SK-N-SH (cell line): Measurements from ENCODE around the gene RBM20. TPM values are rescaled to one million over a fixed set of nuclear protein-coding genes. Genes with fewer than 3 reads are reported as not detected.

Experiments used
- CTCF ChIA-PET: fragments of 300-600, 350-600 bp; formaldehyde crosslinking; extraction: SDS; loops from one replicate; lab custom pipeline; 2021; lab: Yijun Ruan, JAX
- POLR2A ChIA-PET: fragments of 350-600 bp; sonication (Branson Sonifier 250); formaldehyde crosslinking; extraction: SDS; loops from one replicate; lab custom pipeline; 2020; ENCODE audit warnings: antibody characterized with exemption, inconsistent platforms; lab: Yijun Ruan, JAX
- DNase-seq: peaks from one replicate; pipeline ENCODE4 v3.0.0; 2012
- H2AFZ ChIP-seq: fragments of 200-600 bp; sonication (generic); 2 replicates; pipeline ENCODE4 v1.8.1; 2016; ENCODE audit warnings: antibody characterized with exemption, mild to moderate bottlenecking, low read depth
- H3F3A ChIP-seq: fragments of 200-600 bp; sonication (generic); replicated peaks from 2 replicates; pipeline ENCODE3; 2016; ENCODE audit warnings: antibody characterized with exemption, mild to moderate bottlenecking; ENCODE audit not compliant: insufficient read depth
- H3K27ac ChIP-seq, 2 experiments: fragments of 200-500 bp in 1 of 2; fragments of 200-600 bp in 1 of 2; sonication (Bioruptor generic) in 1 of 2; sonication (generic), shearing (Covaris generic) in 1 of 2; 2 replicates each; pipeline versions ENCODE4 v1.5.1 to v1.6.1; 2014 to 2016; ENCODE audit warnings: low read depth in 2 of 2, inconsistent platforms in 1 of 2, low read length in 1 of 2, mild to moderate bottlenecking in 1 of 2, mixed read lengths in 1 of 2
- H3K27me3 ChIP-seq: fragments of 200-600 bp; sonication (generic), shearing (Covaris generic); 2 replicates; pipeline ENCODE4 v1.6.1; 2016; ENCODE audit warnings: mixed run types; ENCODE audit not compliant: insufficient read depth
- H3K36me3 ChIP-seq, 2 experiments: fragments of 200-500 bp in 1 of 2; fragments of 200-600 bp in 1 of 2; sonication (Bioruptor generic) in 1 of 2; sonication (generic) in 1 of 2; replicated peaks in 1 of 2; 2 replicates each; pipeline versions ENCODE3 to v1.5.1; 2014 to 2016; ENCODE audit warnings: low read length in 1 of 2, mild to moderate bottlenecking in 1 of 2; ENCODE audit not compliant: insufficient read depth in 2 of 2, control insufficient read depth in 1 of 2
- H3K4me1 ChIP-seq, 2 experiments: fragments of 200-500 bp in 1 of 2; fragments of 200-600 bp in 1 of 2; sonication (Bioruptor generic) in 1 of 2; sonication (generic), shearing (Covaris generic) in 1 of 2; 2 replicates each; pipeline versions ENCODE4 v1.5.1 to v1.6.1; 2014 to 2016; ENCODE audit warnings: low read depth in 1 of 2, low read length in 1 of 2, mixed run types in 1 of 2; ENCODE audit not compliant: insufficient read depth in 2 of 2, control insufficient read depth in 1 of 2
- H3K4me2 ChIP-seq: fragments of 200-600 bp; sonication (generic), shearing (Covaris generic); 2 replicates; pipeline ENCODE4 v1.6.1; 2017; ENCODE audit warnings: mixed run types
- H3K4me3 ChIP-seq, 2 experiments: fragments of 200-500 bp in 1 of 2; fragments of 200-600 bp in 1 of 2; sonication (Bioruptor generic) in 1 of 2; sonication (generic), shearing (Covaris generic) in 1 of 2; 2 replicates each; pipeline versions ENCODE4 v1.5.1 to v1.8.1; 2014 to 2016; ENCODE audit warnings: low read depth in 2 of 2, inconsistent platforms in 1 of 2, low read length in 1 of 2, mild to moderate bottlenecking in 1 of 2, mixed read lengths in 1 of 2, moderate library complexity in 1 of 2
- H3K79me2 ChIP-seq: fragments of 200-600 bp; sonication (generic); 2 replicates; pipeline ENCODE4 v1.8.1; 2017; ENCODE audit warnings: mild to moderate bottlenecking; ENCODE audit not compliant: insufficient read depth
- H3K9ac ChIP-seq: fragments of 200-600 bp; sonication (generic); 2 replicates; pipeline ENCODE4 v1.6.1; 2017; ENCODE audit warnings: mixed run types
- H3K9me2 ChIP-seq: fragments of 200-600 bp; sonication (generic); 2 replicates; pipeline ENCODE4 v1.6.1; 2017; ENCODE audit warnings: mixed run types
- H3K9me3 ChIP-seq: fragments of 200-600 bp; sonication (generic); 2 replicates; pipeline ENCODE4 v1.6.1; 2017; ENCODE audit warnings: mixed run types, mild to moderate bottlenecking, moderate library complexity
- H4K20me1 ChIP-seq: fragments of 200-600 bp; sonication (generic); 2 replicates; pipeline ENCODE4 v1.6.1; 2017; ENCODE audit warnings: mild to moderate bottlenecking, mixed run types; ENCODE audit not compliant: insufficient read depth
- ELF1 ChIP-seq: IDR thresholded peaks from 2 replicates; pipeline ENCODE4 v1.4.0; 2012
- GABPA ChIP-seq: IDR thresholded peaks from 2 replicates; pipeline ENCODE4 v1.4.0; 2012; ENCODE audit warnings: low read depth, mild to moderate bottlenecking
- GATA2 ChIP-seq: sonication (generic); formaldehyde crosslinking; IDR thresholded peaks from 2 replicates; pipeline ENCODE4 v1.5.0; 2020; ENCODE audit warnings: mild to moderate bottlenecking, missing genetic modification reagents
- IRF3 ChIP-seq: fragments of 150-350 bp; IDR thresholded peaks from 2 replicates; pipeline ENCODE4 v1.6.1; 2016; ENCODE audit warnings: mild to moderate bottlenecking, low read depth, low read length
- MEF2A ChIP-seq: IDR thresholded peaks from 2 replicates; pipeline ENCODE4 v1.4.0; 2012; ENCODE audit warnings: low read depth, borderline replicate concordance
- MXI1 ChIP-seq: IDR thresholded peaks from 2 replicates; pipeline ENCODE4 v1.6.1; 2012; ENCODE audit warnings: mild to moderate bottlenecking, low read depth, low read length, improper control_type of control experiment
- NRF1 ChIP-seq: IDR thresholded peaks from 2 replicates; pipeline ENCODE4 v1.6.1; 2012; ENCODE audit warnings: low read depth, mild to moderate bottlenecking, low read length
- RCOR1 ChIP-seq: fragments of 150-350 bp; IDR thresholded peaks from 2 replicates; pipeline ENCODE4 v1.6.1; 2017; ENCODE audit warnings: antibody characterized with exemption, low read length
- REST ChIP-seq: IDR thresholded peaks from 2 replicates; pipeline ENCODE4 v1.6.1; 2012; ENCODE audit warnings: mild to moderate bottlenecking, low read depth, low read length, moderate library complexity
- SIN3A ChIP-seq: IDR thresholded peaks from 2 replicates; pipeline ENCODE4 v1.6.1; 2012; ENCODE audit warnings: low read depth, mild to moderate bottlenecking, low read length, moderate library complexity, borderline replicate concordance
- SMC3 ChIP-seq: IDR thresholded peaks from 2 replicates; pipeline ENCODE4 v1.6.1; 2012; ENCODE audit warnings: low read depth, low read length, improper control_type of control experiment
- TAF1 ChIP-seq: IDR thresholded peaks from 2 replicates; pipeline ENCODE4 v1.6.1; 2012; ENCODE audit warnings: low read depth, mild to moderate bottlenecking, low read length, moderate library complexity, borderline replicate concordance
- TEAD4 ChIP-seq: IDR thresholded peaks from 2 replicates; pipeline ENCODE4 v1.4.0; 2012; ENCODE audit warnings: mild to moderate bottlenecking, borderline replicate concordance; ENCODE audit not compliant: insufficient read depth
- USF2 ChIP-seq: fragments of 150-350 bp; IDR thresholded peaks from 2 replicates; pipeline ENCODE4 v1.6.1; 2017; ENCODE audit warnings: antibody characterized with exemption, low read length, low read depth, borderline replicate concordance
- YY1 ChIP-seq: IDR thresholded peaks from 2 replicates; pipeline ENCODE4 v1.4.0; 2012; ENCODE audit warnings: low read depth, mild to moderate bottlenecking
- WGBS: methylation state at CpG from one replicate; pipeline ENCODE4 v1.1.6; 2017; ENCODE audit warnings: low lambda C conversion rate; 5-methylcytosine and 5-hydroxymethylcytosine counted together
- polyA plus RNA-seq, 3 experiments: library from polyadenylated mRNA; depleted of rRNA; stranded (reverse); fragments of >200 nt; gene quantifications; 2 replicates each; pipeline ENCODE4 v1.2.3, GENCODE V29; 2012
- TF ChIP-seq, protein P1 (sequence below): IDR thresholded peaks from 2 replicates; pipeline ENCODE4 v1.4.0; 2012; ENCODE audit warnings: low read depth, borderline replicate concordance
- TF ChIP-seq, protein P2 (sequence below): fragments of 200-600 bp; sonication (generic); IDR thresholded peaks from 2 replicates; pipeline ENCODE4 v1.6.1; 2017; ENCODE audit warnings: antibody characterized with exemption, mild to moderate bottlenecking, moderate library complexity
- TF ChIP-seq, protein P3 (sequence below): IDR thresholded peaks from 2 replicates; pipeline ENCODE4 v1.4.0; 2012; ENCODE audit warnings: low read depth, borderline replicate concordance
- TF ChIP-seq, protein P4 (sequence below): IDR thresholded peaks from 2 replicates; pipeline ENCODE4 v1.4.0; 2012; ENCODE audit warnings: low read depth

Gene RBM20
- polyA plus RNA-seq, 1 of the 3 experiments (the other 2 are of a cell fraction) = 0.64 TPM

- H3K4me3 ChIP-seq = no peak overlapping the region
- no peak for TF ChIP-seq SMC3
- TF ChIP-seq MEF2A = no peak
- no peak for TF ChIP-seq ELF1
- no peak for TF ChIP-seq MXI1
- no peak for TF ChIP-seq TEAD4
- TF ChIP-seq TAF1 = no peak
- TF ChIP-seq REST = no peak
- TF ChIP-seq IRF3 = no peak
- no peak for TF ChIP-seq RCOR1
- no peak for TF ChIP-seq USF2
- no peak for TF ChIP-seq YY1
- TF ChIP-seq NRF1 = no peak
- TF ChIP-seq, protein P1, sequence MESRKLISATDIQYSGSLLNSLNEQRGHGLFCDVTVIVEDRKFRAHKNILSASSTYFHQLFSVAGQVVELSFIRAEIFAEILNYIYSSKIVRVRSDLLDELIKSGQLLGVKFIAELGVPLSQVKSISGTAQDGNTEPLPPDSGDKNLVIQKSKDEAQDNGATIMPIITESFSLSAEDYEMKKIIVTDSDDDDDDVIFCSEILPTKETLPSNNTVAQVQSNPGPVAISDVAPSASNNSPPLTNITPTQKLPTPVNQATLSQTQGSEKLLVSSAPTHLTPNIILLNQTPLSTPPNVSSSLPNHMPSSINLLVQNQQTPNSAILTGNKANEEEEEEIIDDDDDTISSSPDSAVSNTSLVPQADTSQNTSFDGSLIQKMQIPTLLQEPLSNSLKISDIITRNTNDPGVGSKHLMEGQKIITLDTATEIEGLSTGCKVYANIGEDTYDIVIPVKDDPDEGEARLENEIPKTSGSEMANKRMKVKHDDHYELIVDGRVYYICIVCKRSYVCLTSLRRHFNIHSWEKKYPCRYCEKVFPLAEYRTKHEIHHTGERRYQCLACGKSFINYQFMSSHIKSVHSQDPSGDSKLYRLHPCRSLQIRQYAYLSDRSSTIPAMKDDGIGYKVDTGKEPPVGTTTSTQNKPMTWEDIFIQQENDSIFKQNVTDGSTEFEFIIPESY = no peak
- no peak for TF ChIP-seq GATA2 (CRISPR knock-in tag)
- TF ChIP-seq GABPA = no peak
- no peak for TF ChIP-seq SIN3A
- TF ChIP-seq, protein P2, sequence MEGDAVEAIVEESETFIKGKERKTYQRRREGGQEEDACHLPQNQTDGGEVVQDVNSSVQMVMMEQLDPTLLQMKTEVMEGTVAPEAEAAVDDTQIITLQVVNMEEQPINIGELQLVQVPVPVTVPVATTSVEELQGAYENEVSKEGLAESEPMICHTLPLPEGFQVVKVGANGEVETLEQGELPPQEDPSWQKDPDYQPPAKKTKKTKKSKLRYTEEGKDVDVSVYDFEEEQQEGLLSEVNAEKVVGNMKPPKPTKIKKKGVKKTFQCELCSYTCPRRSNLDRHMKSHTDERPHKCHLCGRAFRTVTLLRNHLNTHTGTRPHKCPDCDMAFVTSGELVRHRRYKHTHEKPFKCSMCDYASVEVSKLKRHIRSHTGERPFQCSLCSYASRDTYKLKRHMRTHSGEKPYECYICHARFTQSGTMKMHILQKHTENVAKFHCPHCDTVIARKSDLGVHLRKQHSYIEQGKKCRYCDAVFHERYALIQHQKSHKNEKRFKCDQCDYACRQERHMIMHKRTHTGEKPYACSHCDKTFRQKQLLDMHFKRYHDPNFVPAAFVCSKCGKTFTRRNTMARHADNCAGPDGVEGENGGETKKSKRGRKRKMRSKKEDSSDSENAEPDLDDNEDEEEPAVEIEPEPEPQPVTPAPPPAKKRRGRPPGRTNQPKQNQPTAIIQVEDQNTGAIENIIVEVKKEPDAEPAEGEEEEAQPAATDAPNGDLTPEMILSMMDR = no peak
- TF ChIP-seq, protein P3, sequence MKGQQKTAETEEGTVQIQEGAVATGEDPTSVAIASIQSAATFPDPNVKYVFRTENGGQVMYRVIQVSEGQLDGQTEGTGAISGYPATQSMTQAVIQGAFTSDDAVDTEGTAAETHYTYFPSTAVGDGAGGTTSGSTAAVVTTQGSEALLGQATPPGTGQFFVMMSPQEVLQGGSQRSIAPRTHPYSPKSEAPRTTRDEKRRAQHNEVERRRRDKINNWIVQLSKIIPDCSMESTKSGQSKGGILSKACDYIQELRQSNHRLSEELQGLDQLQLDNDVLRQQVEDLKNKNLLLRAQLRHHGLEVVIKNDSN = no peak
- TF ChIP-seq, protein P4, sequence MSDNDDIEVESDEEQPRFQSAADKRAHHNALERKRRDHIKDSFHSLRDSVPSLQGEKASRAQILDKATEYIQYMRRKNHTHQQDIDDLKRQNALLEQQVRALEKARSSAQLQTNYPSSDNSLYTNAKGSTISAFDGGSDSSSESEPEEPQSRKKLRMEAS = no peak
- H3K36me3 ChIP-seq = no peaks in the 10 kb centered on the region
- H3K27me3 ChIP-seq = no peaks in the 10 kb centered on the region
- ChIA-PET CTCF (interaction anchor here (0.9 to 1.8 kb wide), 4 partner anchors 10 to 95 kb away, joined by 3 to 7 read pairs (median 4); no protein-coding TSS in a partner anchor), POLR2A (no interaction called here)
- 89% methylated on average over 4 of the region's 4 CpGs for WGBS
- H3F3A ChIP-seq = peaks cover 3% of the 10 kb centered on the region
- H2AFZ ChIP-seq = no peak overlapping the region
- H4K20me1 ChIP-seq = no peaks in the 10 kb centered on the region
- H3K9me2 ChIP-seq = no peaks in the 10 kb centered on the region
- H3K4me1 ChIP-seq = peaks cover 4 to 17% of the 10 kb centered on the region in 2 experiments; a peak in 2 of 4 replicates
- H3K27ac ChIP-seq = peak overlapping the region in 1 of 2 experiments; percentile 60; a peak in 2 of 4 replicates
- H3K9ac ChIP-seq = no peak overlapping the region
- no peak overlapping the region for H3K4me2 ChIP-seq
- no peak for DNase-seq
- H3K79me2 ChIP-seq = no peaks in the 10 kb centered on the region
- no peaks in the 10 kb centered on the region for H3K9me3 ChIP-seq
Measured at GRCh38 chr10:110771991-110772390, 127.9 kb downstream of the RBM20 start.
